GM12891 (cell line): Measurements from ENCODE around the gene OPN1LW.

Experiments
- PAX5 ChIP-seq: IDR thresholded peaks from 2 replicates; pipeline ENCODE4 v1.6.1; 2011; ENCODE audit warnings: low read length, moderate library complexity, mild to moderate bottlenecking; ENCODE audit not compliant: insufficient read depth, severe bottlenecking
- POLR2A ChIP-seq: IDR thresholded peaks from 2 replicates; pipeline ENCODE4 v1.6.1; 2011; ENCODE audit warnings: low read depth, low read length, control low read depth
- POLR2AphosphoS5 ChIP-seq: IDR thresholded peaks from 2 replicates; pipeline ENCODE4 v1.6.1; 2011; ENCODE audit warnings: low read depth, low read length, control low read depth
- POU2F2 ChIP-seq: IDR thresholded peaks from 2 replicates; pipeline ENCODE4 v1.6.1; 2011; ENCODE audit warnings: low read depth, mild to moderate bottlenecking, control low read depth, low read length, moderate library complexity
- SPI1 ChIP-seq: IDR thresholded peaks from 2 replicates; pipeline ENCODE4 v1.6.1; 2011; ENCODE audit warnings: low read depth, low read length, control low read depth
- TAF1 ChIP-seq: IDR thresholded peaks from 2 replicates; pipeline ENCODE4 v1.6.1; 2011; ENCODE audit warnings: low read depth, low read length, control low read depth

GRCh38 chrX:154121207-154121606, 22.8 kb upstream of the OPN1LW start:
- no peak for TF ChIP-seq POLR2AphosphoS5
- no peak for TF ChIP-seq POLR2A
- no peak for TF ChIP-seq POU2F2
- no peak for TF ChIP-seq SPI1
- no peak for TF ChIP-seq TAF1
- no peak for TF ChIP-seq PAX5
